Liver (tissue), 9 donors: ENCODE data around the gene LZIC. TPM values are rescaled to one million over a fixed set of nuclear protein-coding genes. Genes with fewer than 3 reads are reported as not detected.

ENCODE experiments used
- DNase-seq: peaks from one replicate; pipeline ENCODE4 v3.0.0-alpha.2; 2017; ENCODE audit warnings: low spot score
- H3K27ac ChIP-seq, 2 donors: one replicate each; pipeline ENCODE4 v1.7.0; 2013; ENCODE audit warnings: inconsistent platforms in 2 of 2, low read length in 2 of 2, control low read depth in 1 of 2, low read depth in 1 of 2, mild to moderate bottlenecking in 1 of 2
- H3K27me3 ChIP-seq, 4 donors: one replicate each; pipeline versions ENCODE4 v1.6.1 to v1.7.0; 2013; ENCODE audit warnings: low read length in 3 of 4, inconsistent platforms in 1 of 4, mild to moderate bottlenecking in 1 of 4, moderate library complexity in 1 of 4; ENCODE audit not compliant: control insufficient read depth in 4 of 4, insufficient read depth in 4 of 4
- H3K36me3 ChIP-seq, 4 donors: one replicate each; pipeline versions ENCODE4 v1.6.1 to v1.7.0; 2013; ENCODE audit warnings: low read length in 3 of 4, mild to moderate bottlenecking in 3 of 4, low read depth in 1 of 4, moderate library complexity in 1 of 4; ENCODE audit not compliant: control insufficient read depth in 4 of 4, insufficient read depth in 3 of 4
- H3K4me1 ChIP-seq, 4 donors: one replicate each; pipeline versions ENCODE4 v1.6.1 to v1.7.0; 2013; ENCODE audit warnings: low read length in 3 of 4, mild to moderate bottlenecking in 3 of 4, moderate library complexity in 1 of 4; ENCODE audit not compliant: control insufficient read depth in 4 of 4, insufficient read depth in 4 of 4
- H3K4me3 ChIP-seq, 3 donors: one replicate each; pipeline versions ENCODE4 v1.6.1 to v1.7.0; 2013; ENCODE audit warnings: low read length in 3 of 3, control low read depth in 1 of 3, low read depth in 1 of 3, mild to moderate bottlenecking in 1 of 3
- H3K9ac ChIP-seq, 2 donors: one replicate each; pipeline ENCODE4 v1.7.0; 2013; ENCODE audit warnings: low read length in 2 of 2, mild to moderate bottlenecking in 2 of 2, moderate library complexity in 2 of 2, control low read depth in 1 of 2, low read depth in 1 of 2
- H3K9me3 ChIP-seq, 4 donors: one replicate each; pipeline versions ENCODE4 v1.6.1 to v1.7.0; 2013; ENCODE audit warnings: low read length in 3 of 4; ENCODE audit not compliant: control insufficient read depth in 4 of 4
- EGR1 ChIP-seq, 2 donors: IDR thresholded peaks; 2 replicates each; pipeline ENCODE4 v1.6.1; 2016 to 2018; ENCODE audit warnings: antibody characterized with exemption in 2 of 2, low read depth in 2 of 2
- FOXA1 ChIP-seq: IDR thresholded peaks from 2 replicates; pipeline ENCODE4 v1.6.1; 2016; ENCODE audit warnings: antibody characterized with exemption
- FOXA2 ChIP-seq: IDR thresholded peaks from 2 replicates; pipeline ENCODE4 v1.6.1; 2016; ENCODE audit warnings: antibody characterized with exemption
- GABPA ChIP-seq, 2 donors: IDR thresholded peaks in 1 of 2; conservative IDR thresholded peaks in 1 of 2; 2 replicates each; pipeline ENCODE4 v1.6.1; 2016; ENCODE audit warnings: antibody characterized with exemption in 2 of 2, mild to moderate bottlenecking in 1 of 2, moderate library complexity in 1 of 2
- HNF4A ChIP-seq, 2 donors: conservative IDR thresholded peaks; 2 replicates each; pipeline ENCODE4 v1.6.1; 2016; ENCODE audit warnings: antibody characterized with exemption in 2 of 2, mild to moderate bottlenecking in 2 of 2
- HNF4G ChIP-seq: IDR thresholded peaks from 2 replicates; pipeline ENCODE4 v1.6.1; 2016; ENCODE audit warnings: antibody characterized with exemption
- JUND ChIP-seq, 2 donors: IDR thresholded peaks; 2 replicates each; pipeline ENCODE4 v1.6.1; 2016; ENCODE audit warnings: antibody characterized with exemption in 2 of 2
- NR2F2 ChIP-seq: IDR thresholded peaks from 2 replicates; pipeline ENCODE4 v1.6.1; 2016; ENCODE audit warnings: antibody characterized with exemption
- RAD21 ChIP-seq, 2 donors: IDR thresholded peaks; 2 replicates each; pipeline ENCODE4 v1.6.1; 2016; ENCODE audit warnings: antibody characterized with exemption in 2 of 2, mild to moderate bottlenecking in 2 of 2
- RXRA ChIP-seq, 2 donors: IDR thresholded peaks; 2 replicates each; pipeline ENCODE4 v1.6.1; 2017 to 2018; ENCODE audit warnings: antibody characterized with exemption in 2 of 2, mild to moderate bottlenecking in 1 of 2
- SP1 ChIP-seq: IDR thresholded peaks from 2 replicates; pipeline ENCODE4 v1.6.1; 2018; ENCODE audit warnings: antibody characterized with exemption, mild to moderate bottlenecking
- TAF1 ChIP-seq: conservative IDR thresholded peaks from 2 replicates; pipeline ENCODE4 v1.6.1; 2016; ENCODE audit warnings: antibody characterized with exemption, mild to moderate bottlenecking
- YY1 ChIP-seq: IDR thresholded peaks from 2 replicates; pipeline ENCODE4 v1.6.1; 2016; ENCODE audit warnings: antibody characterized with exemption, mild to moderate bottlenecking
- WGBS: extraction: QIAGEN DNeasy Blood & Tissue Kit; methylation state at CpG from one replicate; pipeline ENCODE4 v1.1.7; 2013; 5-methylcytosine and 5-hydroxymethylcytosine counted together
- polyA plus RNA-seq, 2 donors: library from polyadenylated mRNA; stranded (reverse) in 1 of 2; unstranded in 1 of 2; fragments of 200-250 nt in 1 of 2; fragments of >200 nt in 1 of 2; fragmentation: Nextera tagmentation in 1 of 2; extraction: Ambion mirVana in 1 of 2; gene quantifications; one replicate each; pipeline versions ENCODE4 v1.2.1 to v1.2.3, GENCODE V29; 2013 to 2015
- total RNA-seq, 2 donors: library from RNA; depleted of rRNA; stranded (reverse); fragments of >200 nt; gene quantifications; one replicate each; pipeline ENCODE4 v1.2.3, GENCODE V29; 2014
- TF ChIP-seq, protein P1 (sequence below): IDR thresholded peaks from 2 replicates; pipeline ENCODE4 v1.6.1; 2016; ENCODE audit warnings: antibody characterized with exemption
- TF ChIP-seq, protein P2 (sequence below): IDR thresholded peaks from 2 replicates; pipeline ENCODE4 v1.6.1; 2016; ENCODE audit warnings: antibody characterized with exemption, mild to moderate bottlenecking
- TF ChIP-seq, protein P3 (sequence below): fragments of 150-350 bp; IDR thresholded peaks from 2 replicates; pipeline ENCODE4 v1.5.1; 2017; ENCODE audit warnings: improper control_type of control experiment, low read depth, low read length; ENCODE audit not compliant: missing input control
- TF ChIP-seq, protein P4 (sequence below): IDR thresholded peaks from 2 replicates; pipeline ENCODE4 v1.6.1; 2016; ENCODE audit warnings: antibody characterized with exemption
- TF ChIP-seq, protein P5 (sequence below): IDR thresholded peaks from 2 replicates; pipeline ENCODE4 v1.6.1; 2016; ENCODE audit warnings: antibody characterized with exemption
- donor health status: healthy.
- donor health status: healthy.
- donor health status: healthy.
- donor health status: healthy.
- donor health status: healthy.

LZIC gene
- total and polyA plus RNA-seq, 4 donors = 10.8 to 22.6 (median 13.8) TPM

DNA sequence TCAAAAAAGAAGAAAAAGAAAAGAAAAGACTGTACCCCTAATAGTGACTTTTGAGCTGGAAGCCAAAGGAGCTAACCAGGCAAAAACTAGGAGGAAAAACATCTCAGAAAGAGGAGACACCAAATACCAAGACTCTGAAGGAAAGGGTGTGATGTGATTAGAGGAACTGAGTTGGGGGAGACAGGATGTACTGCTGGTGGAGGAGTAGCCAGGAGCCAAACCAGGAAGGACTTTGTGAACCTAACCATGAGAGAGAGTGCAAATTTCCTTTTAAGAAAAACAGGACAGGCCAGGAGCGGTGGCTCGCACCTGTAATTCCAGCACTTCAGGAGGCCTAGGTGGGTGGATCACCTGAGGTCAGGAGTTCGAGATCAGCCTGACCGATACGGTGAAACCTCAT lies 49.7 kb upstream of the LZIC start:
- Histone ChIP-seq H3K27ac (no peak overlapping the region), H3K27me3 (no peaks in the 10 kb centered on the region), H3K9ac (no peak overlapping the region), H3K4me3 (no peak overlapping the region), H3K4me1 (peaks cover 6 to 19% (median 12%) of the 10 kb centered on the region in 4 donors), H3K36me3 (no peaks in the 10 kb centered on the region), H3K9me3 (no peaks in the 10 kb centered on the region)
- no peak for DNase-seq
- WGBS = 77% methylated on average over 5 of the region's 5 CpGs
- TF ChIP-seq FOXA1 (no peak), TAF1 (no peak), RAD21 (IDR thresholded peaks at IDR 0.05) (no peak), RXRA (IDR thresholded peaks at IDR 0.05) (no peak), HNF4G (no peak), YY1 (no peak), EGR1 (IDR thresholded peaks at IDR 0.05; ENCODE audit: low read depth in 2 of 2) (no peak), HNF4A (conservative IDR thresholded peaks at IDR 0.05) (no peak), JUND (IDR thresholded peaks at IDR 0.05) (no peak), NR2F2 (no peak), GABPA (IDR thresholded peaks at IDR 0.05 in 1 of 2, conservative IDR thresholded peaks at IDR 0.05 in 1 of 2) (no peak), FOXA2 (no peak), SP1 (no peak)
- TF ChIP-seq, protein P1, sequence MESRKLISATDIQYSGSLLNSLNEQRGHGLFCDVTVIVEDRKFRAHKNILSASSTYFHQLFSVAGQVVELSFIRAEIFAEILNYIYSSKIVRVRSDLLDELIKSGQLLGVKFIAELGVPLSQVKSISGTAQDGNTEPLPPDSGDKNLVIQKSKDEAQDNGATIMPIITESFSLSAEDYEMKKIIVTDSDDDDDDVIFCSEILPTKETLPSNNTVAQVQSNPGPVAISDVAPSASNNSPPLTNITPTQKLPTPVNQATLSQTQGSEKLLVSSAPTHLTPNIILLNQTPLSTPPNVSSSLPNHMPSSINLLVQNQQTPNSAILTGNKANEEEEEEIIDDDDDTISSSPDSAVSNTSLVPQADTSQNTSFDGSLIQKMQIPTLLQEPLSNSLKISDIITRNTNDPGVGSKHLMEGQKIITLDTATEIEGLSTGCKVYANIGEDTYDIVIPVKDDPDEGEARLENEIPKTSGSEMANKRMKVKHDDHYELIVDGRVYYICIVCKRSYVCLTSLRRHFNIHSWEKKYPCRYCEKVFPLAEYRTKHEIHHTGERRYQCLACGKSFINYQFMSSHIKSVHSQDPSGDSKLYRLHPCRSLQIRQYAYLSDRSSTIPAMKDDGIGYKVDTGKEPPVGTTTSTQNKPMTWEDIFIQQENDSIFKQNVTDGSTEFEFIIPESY = no peak
- TF ChIP-seq, protein P2, sequence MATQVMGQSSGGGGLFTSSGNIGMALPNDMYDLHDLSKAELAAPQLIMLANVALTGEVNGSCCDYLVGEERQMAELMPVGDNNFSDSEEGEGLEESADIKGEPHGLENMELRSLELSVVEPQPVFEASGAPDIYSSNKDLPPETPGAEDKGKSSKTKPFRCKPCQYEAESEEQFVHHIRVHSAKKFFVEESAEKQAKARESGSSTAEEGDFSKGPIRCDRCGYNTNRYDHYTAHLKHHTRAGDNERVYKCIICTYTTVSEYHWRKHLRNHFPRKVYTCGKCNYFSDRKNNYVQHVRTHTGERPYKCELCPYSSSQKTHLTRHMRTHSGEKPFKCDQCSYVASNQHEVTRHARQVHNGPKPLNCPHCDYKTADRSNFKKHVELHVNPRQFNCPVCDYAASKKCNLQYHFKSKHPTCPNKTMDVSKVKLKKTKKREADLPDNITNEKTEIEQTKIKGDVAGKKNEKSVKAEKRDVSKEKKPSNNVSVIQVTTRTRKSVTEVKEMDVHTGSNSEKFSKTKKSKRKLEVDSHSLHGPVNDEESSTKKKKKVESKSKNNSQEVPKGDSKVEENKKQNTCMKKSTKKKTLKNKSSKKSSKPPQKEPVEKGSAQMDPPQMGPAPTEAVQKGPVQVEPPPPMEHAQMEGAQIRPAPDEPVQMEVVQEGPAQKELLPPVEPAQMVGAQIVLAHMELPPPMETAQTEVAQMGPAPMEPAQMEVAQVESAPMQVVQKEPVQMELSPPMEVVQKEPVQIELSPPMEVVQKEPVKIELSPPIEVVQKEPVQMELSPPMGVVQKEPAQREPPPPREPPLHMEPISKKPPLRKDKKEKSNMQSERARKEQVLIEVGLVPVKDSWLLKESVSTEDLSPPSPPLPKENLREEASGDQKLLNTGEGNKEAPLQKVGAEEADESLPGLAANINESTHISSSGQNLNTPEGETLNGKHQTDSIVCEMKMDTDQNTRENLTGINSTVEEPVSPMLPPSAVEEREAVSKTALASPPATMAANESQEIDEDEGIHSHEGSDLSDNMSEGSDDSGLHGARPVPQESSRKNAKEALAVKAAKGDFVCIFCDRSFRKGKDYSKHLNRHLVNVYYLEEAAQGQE = no peak
- TF ChIP-seq, protein P3, sequence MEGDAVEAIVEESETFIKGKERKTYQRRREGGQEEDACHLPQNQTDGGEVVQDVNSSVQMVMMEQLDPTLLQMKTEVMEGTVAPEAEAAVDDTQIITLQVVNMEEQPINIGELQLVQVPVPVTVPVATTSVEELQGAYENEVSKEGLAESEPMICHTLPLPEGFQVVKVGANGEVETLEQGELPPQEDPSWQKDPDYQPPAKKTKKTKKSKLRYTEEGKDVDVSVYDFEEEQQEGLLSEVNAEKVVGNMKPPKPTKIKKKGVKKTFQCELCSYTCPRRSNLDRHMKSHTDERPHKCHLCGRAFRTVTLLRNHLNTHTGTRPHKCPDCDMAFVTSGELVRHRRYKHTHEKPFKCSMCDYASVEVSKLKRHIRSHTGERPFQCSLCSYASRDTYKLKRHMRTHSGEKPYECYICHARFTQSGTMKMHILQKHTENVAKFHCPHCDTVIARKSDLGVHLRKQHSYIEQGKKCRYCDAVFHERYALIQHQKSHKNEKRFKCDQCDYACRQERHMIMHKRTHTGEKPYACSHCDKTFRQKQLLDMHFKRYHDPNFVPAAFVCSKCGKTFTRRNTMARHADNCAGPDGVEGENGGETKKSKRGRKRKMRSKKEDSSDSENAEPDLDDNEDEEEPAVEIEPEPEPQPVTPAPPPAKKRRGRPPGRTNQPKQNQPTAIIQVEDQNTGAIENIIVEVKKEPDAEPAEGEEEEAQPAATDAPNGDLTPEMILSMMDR = no peak
- TF ChIP-seq, protein P4, sequence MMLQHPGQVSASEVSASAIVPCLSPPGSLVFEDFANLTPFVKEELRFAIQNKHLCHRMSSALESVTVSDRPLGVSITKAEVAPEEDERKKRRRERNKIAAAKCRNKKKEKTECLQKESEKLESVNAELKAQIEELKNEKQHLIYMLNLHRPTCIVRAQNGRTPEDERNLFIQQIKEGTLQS = no peak
- TF ChIP-seq, protein P5, sequence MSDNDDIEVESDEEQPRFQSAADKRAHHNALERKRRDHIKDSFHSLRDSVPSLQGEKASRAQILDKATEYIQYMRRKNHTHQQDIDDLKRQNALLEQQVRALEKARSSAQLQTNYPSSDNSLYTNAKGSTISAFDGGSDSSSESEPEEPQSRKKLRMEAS = no peak
